OCI-LY1 (cell line): ENCODE data around the gene CSAG1.
"Not testable (repeated sequence)": the region's sequence is repeated elsewhere in the genome, so short reads cannot be mapped to it uniquely, and the experiment has no call there.

ENCODE experiments used
- CTCF ChIP-seq: fragments of 200-600 bp; sonication (generic), shearing (Covaris generic); IDR thresholded peaks from 2 replicates; pipeline ENCODE4 v1.5.1; 2017; ENCODE audit warnings: mild to moderate bottlenecking, antibody characterized with exemption, low read length, moderate library complexity, mixed read lengths
- EZH2 ChIP-seq: fragments of 200-600 bp; sonication (generic), shearing (Covaris generic); IDR thresholded peaks from 2 replicates; pipeline ENCODE4 v1.8.0; 2017; ENCODE audit warnings: borderline replicate concordance, mixed run types, mild to moderate bottlenecking, antibody characterized with exemption, low read length, moderate library complexity, mixed read lengths

GRCh38 chrX:152761582-152761981 is 28.1 kb upstream of the CSAG1 start:
- not testable (repeated sequence) for TF ChIP-seq EZH2, CTCF
